ENCODE measurements around the gene GGCT. TPM values are rescaled to one million over a fixed set of nuclear protein-coding genes. Genes with fewer than 3 reads are reported as not detected.

Gene GGCT
- total RNA-seq, 6 donors from 2014 or later = 12.6 to 26.2 (median 22.2) TPM

GRCh38 chr7:30462179-30462578, 42.5 kb downstream of the GGCT start:
- H3K27me3 ChIP-seq = no peaks in the 10 kb centered on the region
- peaks cover 39 to 54% (median 47%) of the 10 kb centered on the region in 4 donors for H3K4me1 ChIP-seq
- H3K27ac ChIP-seq = no peak overlapping the region
- TF ChIP-seq EP300 (IDR thresholded peaks at IDR 0.05) (no peak), POLR2AphosphoS5 (IDR thresholded peaks at IDR 0.05) (no peak), CTCF (IDR thresholded peaks at IDR 0.05) (no peak)
- H3K9me3 ChIP-seq = no peaks in the 10 kb centered on the region
- ATAC-seq (ENCODE audit: low FRiP score in 2 of 2) (no peak), DNase-seq (no peak)
- no peak overlapping the region for H3K4me3 ChIP-seq
- 70 to 71% methylated on average over 1 of the region's 1 CpG for WGBS, 2 donors
- peaks cover 0 to 11% (median 3%) of the 10 kb centered on the region in 4 donors for H3K36me3 ChIP-seq

DNA sequence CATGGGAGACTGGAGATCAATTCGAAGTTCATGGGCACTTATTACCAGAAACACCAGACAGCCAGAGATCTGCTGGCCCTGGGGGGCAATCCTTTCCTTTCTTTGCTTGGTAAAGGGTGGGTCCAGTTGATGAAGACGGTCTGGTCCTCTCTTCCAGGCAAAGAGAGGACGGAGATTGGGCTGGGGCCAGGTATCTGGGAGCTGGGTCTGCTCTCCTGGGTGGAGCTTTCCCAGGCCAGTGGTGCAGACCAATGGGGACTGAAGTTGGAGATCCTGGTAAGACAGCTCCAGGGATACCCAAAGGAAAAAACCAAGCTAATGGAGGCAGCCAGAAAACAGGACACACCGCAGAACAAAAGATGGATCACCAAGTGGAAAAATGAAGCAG, 44.4 kb downstream of the GGCT start:
- ATAC-seq (ENCODE audit: low FRiP score in 2 of 2) (peak in 1 of 2 donors; percentile 2), DNase-seq (no peak)
- WGBS, 2 donors = 92 to 98% methylated on average over 4 of the region's 4 CpGs
- no peak for TF ChIP-seq EP300 (IDR thresholded peaks at IDR 0.05)
- TF ChIP-seq CTCF (IDR thresholded peaks at IDR 0.05) = no peak
- TF ChIP-seq POLR2AphosphoS5 (IDR thresholded peaks at IDR 0.05) = no peak
- TF ChIP-seq POLR2A (IDR thresholded peaks at IDR 0.05) = no peak
- Histone ChIP-seq H3K27me3 (no peaks in the 10 kb centered on the region), H3K27ac (peak overlapping the region in 1 of 4 donors; percentile 23), H3K36me3 (peaks cover 9 to 30% (median 19%) of the 10 kb centered on the region in 4 donors), H3K9me3 (no peaks in the 10 kb centered on the region), H3K4me3 (no peak overlapping the region), H3K4me1 (peaks cover 23 to 36% (median 30%) of the 10 kb centered on the region in 4 donors)

DNA sequence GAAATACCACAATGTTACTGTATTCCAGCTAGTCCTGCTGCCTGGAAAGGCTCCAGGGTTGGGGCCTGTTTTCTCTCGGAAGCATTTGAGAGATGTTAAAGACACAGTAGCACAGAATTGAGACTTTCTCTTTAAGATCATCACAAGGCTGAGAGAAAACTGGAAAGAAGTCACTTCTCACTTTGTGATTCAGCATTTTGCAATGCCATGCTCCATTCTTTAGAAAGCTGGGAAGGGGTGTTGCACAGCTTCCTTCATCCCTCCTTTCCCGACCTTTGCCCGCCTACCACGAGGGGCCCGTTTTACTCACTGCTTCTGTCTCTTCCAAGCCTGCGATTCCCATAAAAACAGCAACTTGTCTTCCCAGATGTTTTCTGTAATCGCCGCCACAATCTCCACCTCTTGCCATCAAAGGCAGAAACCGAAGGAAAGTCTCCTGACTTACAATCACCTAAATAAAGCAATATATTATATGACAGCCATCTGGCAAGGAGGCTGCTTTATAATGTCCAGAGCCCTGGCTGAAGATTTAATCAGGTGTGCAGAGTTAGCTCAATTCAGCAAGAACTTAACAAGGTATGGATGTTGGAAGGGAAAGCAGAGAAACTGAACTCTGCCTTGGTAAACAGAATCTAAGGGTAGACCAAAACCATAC, 44.9 kb downstream of the GGCT start:
- H3K4me1 ChIP-seq = peaks cover 18 to 31% (median 26%) of the 10 kb centered on the region in 4 donors
- H3K36me3 ChIP-seq = peaks cover 9 to 36% (median 24%) of the 10 kb centered on the region in 4 donors
- no peak overlapping the region for H3K4me3 ChIP-seq
- TF ChIP-seq CTCF (IDR thresholded peaks at IDR 0.05) (no peak), EP300 (IDR thresholded peaks at IDR 0.05) (no peak), POLR2AphosphoS5 (IDR thresholded peaks at IDR 0.05) (peak; percentile 57 to 63)
- no peaks in the 10 kb centered on the region for H3K9me3 ChIP-seq
- WGBS, 2 donors = 52 to 62% methylated on average over 9 of the region's 9 CpGs
- ATAC-seq (ENCODE audit: low FRiP score in 2 of 2) (peak; percentile 55 to 87), DNase-seq (no peak)
- no peaks in the 10 kb centered on the region for H3K27me3 ChIP-seq
- peak overlapping the region in 1 of 4 donors; percentile 23 for H3K27ac ChIP-seq

GRCh38 chr7:30458311-30458710, 46.3 kb downstream of the GGCT start:
- H3K4me1 ChIP-seq = peaks cover 9 to 17% (median 12%) of the 10 kb centered on the region in 4 donors
- H3K36me3 ChIP-seq = peaks cover 9 to 49% (median 33%) of the 10 kb centered on the region in 4 donors
- no peak overlapping the region for H3K27ac ChIP-seq
- H3K4me3 ChIP-seq = no peak overlapping the region
- ATAC-seq (ENCODE audit: low FRiP score in 2 of 2) (no peak), DNase-seq (no peak)
- H3K9me3 ChIP-seq = no peaks in the 10 kb centered on the region
- H3K27me3 ChIP-seq = no peaks in the 10 kb centered on the region
- 46 to 67% methylated on average over 1 of the region's 1 CpG for WGBS, 2 donors
- TF ChIP-seq EP300 (IDR thresholded peaks at IDR 0.05) (no peak), CTCF (IDR thresholded peaks at IDR 0.05) (no peak), POLR2A (IDR thresholded peaks at IDR 0.05) (no peak), POLR2AphosphoS5 (IDR thresholded peaks at IDR 0.05) (no peak)

GRCh38 chr7:30453921-30454320, 50.7 kb downstream of the GGCT start:
- WGBS, 2 donors = 58 to 79% methylated on average over 3 of the region's 3 CpGs
- TF ChIP-seq POLR2AphosphoS5 (IDR thresholded peaks at IDR 0.05) = no peak
- no peak for TF ChIP-seq EP300 (IDR thresholded peaks at IDR 0.05)
- TF ChIP-seq CTCF (IDR thresholded peaks at IDR 0.05) = no peak
- no peak for TF ChIP-seq POLR2A (IDR thresholded peaks at IDR 0.05)
- Histone ChIP-seq H3K36me3 (peaks cover 24 to 86% (median 69%) of the 10 kb centered on the region in 4 donors), H3K27ac (no peak overlapping the region), H3K27me3 (no peaks in the 10 kb centered on the region), H3K4me3 (no peak overlapping the region), H3K4me1 (peaks cover 0 to 2% (median 0%) of the 10 kb centered on the region in 4 donors), H3K9me3 (no peaks in the 10 kb centered on the region)
- DNase-seq (no peak), ATAC-seq (ENCODE audit: low FRiP score in 2 of 2) (no peak)

Data from upper lobe of left lung (tissue), 6 donors.